ENCODE data around the gene CBR3.

The CBR3 gene

DNA sequence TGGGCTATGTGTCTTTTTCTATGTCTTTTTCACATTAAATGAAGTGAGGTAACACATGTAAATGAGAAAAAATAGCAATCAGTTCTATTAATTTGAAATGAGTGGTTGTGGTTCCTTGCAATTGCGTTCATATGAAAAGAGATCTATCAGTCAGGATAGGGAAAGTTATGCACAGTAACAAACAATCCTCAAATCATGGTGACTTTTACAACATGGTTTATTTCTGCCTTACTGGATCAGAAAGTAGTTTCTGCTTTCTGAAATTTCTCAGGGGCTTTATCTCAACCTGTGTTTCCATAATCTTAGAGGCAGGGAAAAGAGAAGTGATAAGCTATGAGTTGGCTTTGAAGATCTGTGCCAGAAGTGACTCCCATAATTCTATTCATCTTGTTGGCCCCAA lies 60.7 kb downstream of the CBR3 start:
- H3K9me3 ChIP-seq (ENCODE audit: control extremely low read depth in 1 of 5, control insufficient read depth in 4 of 5, insufficient read depth in 2 of 5, low read depth in 1 of 5, low read length in 4 of 5): no peaks in the 10 kb centered on the region
- ChIA-PET CTCF (no interaction called here), POLR2A (no interaction called here)
- H3K36me3 ChIP-seq (ENCODE audit: control insufficient read depth in 4 of 4, insufficient read depth in 4 of 4, low read length in 3 of 4): peaks cover 0 to 4% (median 2%) of the 10 kb centered on the region in 4 experiments
- no peak overlapping the region for H3K27ac ChIP-seq (ENCODE audit: insufficient read depth in 1 of 2, low read depth in 1 of 2, low read length in 2 of 2, poor library complexity in 1 of 2, severe bottlenecking in 2 of 2)
- DNase-seq: no peak
- H3K27me3 ChIP-seq (replicated peaks in 2 of 5; ENCODE audit: control insufficient read depth in 4 of 5, insufficient read depth in 5 of 5, low read length in 4 of 5): no peaks in the 10 kb centered on the region
- H3K4me1 ChIP-seq (ENCODE audit: control extremely low read depth in 1 of 4, control insufficient read depth in 4 of 4, insufficient read depth in 4 of 4, low read length in 3 of 4): no peaks in the 10 kb centered on the region
- no peak overlapping the region for H3K4me3 ChIP-seq (ENCODE audit: control insufficient read depth in 1 of 7, extremely low read depth in 1 of 7, insufficient read depth in 4 of 7, low read depth in 2 of 7, low read length in 6 of 7)
- no CpG with 5 or more reads among the region's 1 CpG for WGBS (ENCODE audit: insufficient coverage)

Data from common myeloid progenitor, CD34-positive (primary cell).